ENCODE data around the gene WFS1. TPM values are rescaled to one million over a fixed set of nuclear protein-coding genes. Genes with fewer than 3 reads are reported as not detected.

Gene WFS1
- total and polyA plus RNA-seq, 2 of the 8 experiments (the other 6 are each of a cell fraction or from before 2014, with no cell fraction given) = 29.1 to 43.1 TPM

DNA sequence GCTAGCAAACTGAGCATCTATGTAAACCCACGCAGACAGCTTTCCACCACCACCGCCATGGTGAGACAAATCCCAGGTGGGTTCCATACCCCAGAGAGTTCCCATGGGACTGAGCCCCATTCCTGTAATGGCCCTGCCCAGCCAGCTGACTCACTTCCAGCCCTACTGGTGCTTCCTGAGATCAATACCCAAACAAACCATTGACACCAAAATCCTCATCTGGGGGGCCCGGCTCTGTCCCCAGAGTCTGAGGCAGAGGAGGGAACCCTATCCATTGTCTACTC is 39.2 kb upstream of the WFS1 start:
- WGBS, 2 experiments (ENCODE audit: extremely low coverage in 1 of 2, insufficient coverage in 1 of 2, insufficient read length in 1 of 2, insufficient replicate concordance in 2 of 2, low coverage in 1 of 2, low lambda C conversion rate in 2 of 2, missing lambda C conversion rate in 1 of 2) = 51% methylated on average over 3 of the region's 3 CpGs; no CpG with 5 or more reads in 1 of the 2 experiments
- CTCF ChIA-PET (ENCODE audit: partially characterized antibody) = interaction anchor here (1.0 kb wide), 1 partner anchor 32 kb away, joined by 4 read pairs; no protein-coding TSS in a partner anchor
- TF ChIP-seq KDM4A (IDR thresholded peaks at IDR 0.05; ENCODE audit: low read depth, low read length, severe bottlenecking) (no peak), TCF12 (IDR thresholded peaks at IDR 0.05; ENCODE audit: low read depth, low read length) (no peak), PHF8 (conservative IDR thresholded peaks at IDR 0.05; ENCODE audit: low read depth, low read length) (no peak), RBBP5 (IDR thresholded peaks at IDR 0.05; ENCODE audit: borderline replicate concordance, low read depth, low read length) (no peak)

More for the DNA sequence above, 39.2 kb upstream of the WFS1 start:
- no peak overlapping the region for H3K23ac ChIP-seq (ENCODE audit: insufficient read length)
- H3K56ac ChIP-seq (replicated peaks; ENCODE audit: insufficient read length, low read depth, low read length) = no peak overlapping the region
- H3K27ac ChIP-seq (ENCODE audit: low read depth, low read length) = no peak overlapping the region
- no peaks in the 10 kb centered on the region for H3K36me3 ChIP-seq (ENCODE audit: control insufficient read depth in 2 of 4, insufficient read depth in 4 of 4, low read length in 3 of 4)
- H3K14ac ChIP-seq (ENCODE audit: insufficient read length) = no peak overlapping the region
- peaks cover 2% of the 10 kb centered on the region; the same call in 1 of the 2 replicates for H3K23me2 ChIP-seq (ENCODE audit: low read depth, low read length)
- H2BK15ac ChIP-seq (ENCODE audit: low read length) = no peak overlapping the region
- no peak overlapping the region for H3K4me2 ChIP-seq (ENCODE audit: insufficient read depth in 1 of 2, low read depth in 2 of 2, low read length in 2 of 2)
- H4K8ac ChIP-seq (ENCODE audit: extremely low read depth, insufficient read depth, low read length) = peak overlapping the region; percentile 12; the same call in 1 of the 2 replicates
- H3K4me1 ChIP-seq (replicated peaks in 1 of 4; ENCODE audit: control insufficient read depth in 3 of 4, insufficient read depth in 4 of 4, low read length in 3 of 4) = no peaks in the 10 kb centered on the region; a peak in 1 of 7 replicates
- H3K18ac ChIP-seq (ENCODE audit: extremely low read depth, low read length) = no peak overlapping the region
- no peak overlapping the region for H4K5ac ChIP-seq (ENCODE audit: insufficient read length, low read depth, low read length)
- no peak overlapping the region for H4K91ac ChIP-seq (replicated peaks; ENCODE audit: insufficient read length, low read length)
- H2BK20ac ChIP-seq (ENCODE audit: low read length) = no peak overlapping the region
- no peak overlapping the region for H3K4me3 ChIP-seq (ENCODE audit: extremely low read depth in 1 of 4, insufficient read depth in 2 of 4, low read depth in 3 of 4, low read length in 4 of 4)
- no peaks in the 10 kb centered on the region for H3K9me3 ChIP-seq (ENCODE audit: insufficient read depth in 2 of 2, low read depth in 1 of 2, low read length in 1 of 2)
- H4K20me1 ChIP-seq (replicated peaks in 1 of 2; ENCODE audit: control insufficient read depth in 1 of 2, insufficient read depth in 2 of 2, low read length in 2 of 2) = peaks cover 0 to 3% of the 10 kb centered on the region in 2 experiments
- no peaks in the 10 kb centered on the region for H3K79me2 ChIP-seq (ENCODE audit: control insufficient read depth in 1 of 2, insufficient read depth in 2 of 2, low read length in 2 of 2)
- H3K9ac ChIP-seq (replicated peaks in 1 of 4; ENCODE audit: extremely low read depth in 1 of 4, low read depth in 3 of 4, low read length in 3 of 4) = no peak overlapping the region
- H3K79me1 ChIP-seq (ENCODE audit: low read depth, low read length) = no peaks in the 10 kb centered on the region
- no peaks in the 10 kb centered on the region for H3K27me3 ChIP-seq (replicated peaks in 1 of 4; ENCODE audit: control insufficient read depth in 3 of 4, extremely low read depth in 1 of 4, insufficient read depth in 3 of 4, low read length in 3 of 4)
- H2AK5ac ChIP-seq (ENCODE audit: low read depth, low read length) = no peak overlapping the region
- no peak for DNase-seq (ENCODE audit: low read depth in 1 of 2, low spot score in 2 of 2)
- no peak overlapping the region for H2BK5ac ChIP-seq (ENCODE audit: low read depth, low read length)
- no peak overlapping the region for H2AFZ ChIP-seq (ENCODE audit: low read length)
- no peak overlapping the region for H2BK120ac ChIP-seq (replicated peaks; ENCODE audit: low read depth, low read length)
- POLR2A ChIA-PET (ENCODE audit: partially characterized antibody) = no interaction called here
- no peak overlapping the region for H2BK12ac ChIP-seq (ENCODE audit: low read depth, low read length)
- no peak overlapping the region for H3K4ac ChIP-seq (replicated peaks; ENCODE audit: insufficient read length, low read depth, low read length)
- FAIRE-seq = no peak
